T-helper 1 cell treated with Interleukin-12 subunit alpha and Interleukin-12 subunit beta and Interleukin-4 antibody, amounts not matched to agents 30 ng/mL and 1 ng/mL, for 36 hours (primary cell): ENCODE data around the gene SMCO1. TPM values are rescaled to one million over a fixed set of nuclear protein-coding genes. Genes with fewer than 3 reads are reported as not detected.
"Not testable (repeated sequence)": the region's sequence is repeated elsewhere in the genome, so short reads cannot be mapped to it uniquely, and the experiment has no call there.

Source experiments
- intact Hi-C: fragments of 100-400 bp; cut with micrococcal nuclease; formaldehyde crosslinking; loops from one replicate; pipeline ENCODE4 v1.15.1; 2024
- total RNA-seq: library from RNA; stranded (reverse); gene quantifications from 2 replicates; pipeline ENCODE4 v1.2.3, GENCODE V29; 2022

The SMCO1 gene
- total RNA-seq, 1 donor from 2014 or later: not detected

GRCh38 chr3:196499061-196499460, 16.1 kb downstream of the SMCO1 start:
- intact Hi-C loops: no loop called here

DNA sequence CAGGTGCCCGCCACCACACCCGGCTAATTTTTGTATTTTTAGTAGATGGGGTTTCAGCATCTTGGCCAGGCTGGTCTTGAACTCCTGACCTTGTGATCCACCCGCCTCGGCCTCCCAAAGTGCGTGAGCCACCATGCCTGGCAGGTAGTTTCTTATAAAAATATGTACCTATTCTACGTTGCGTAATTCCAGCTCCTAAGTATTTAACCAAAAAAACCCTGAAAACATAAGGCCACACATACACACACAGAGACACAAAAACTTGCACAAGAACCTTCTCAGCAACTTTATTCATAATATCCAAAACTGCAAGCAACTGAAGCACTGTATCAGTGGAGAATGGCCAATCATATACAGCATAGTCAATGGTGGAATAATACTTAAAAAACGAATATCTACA, 16.8 kb downstream of the SMCO1 start:
- intact Hi-C loops: no loop called here

- intact Hi-C loops: no loop called here
Measured at GRCh38 chr3:196496183-196496582, 19.0 kb downstream of the SMCO1 start.

DNA sequence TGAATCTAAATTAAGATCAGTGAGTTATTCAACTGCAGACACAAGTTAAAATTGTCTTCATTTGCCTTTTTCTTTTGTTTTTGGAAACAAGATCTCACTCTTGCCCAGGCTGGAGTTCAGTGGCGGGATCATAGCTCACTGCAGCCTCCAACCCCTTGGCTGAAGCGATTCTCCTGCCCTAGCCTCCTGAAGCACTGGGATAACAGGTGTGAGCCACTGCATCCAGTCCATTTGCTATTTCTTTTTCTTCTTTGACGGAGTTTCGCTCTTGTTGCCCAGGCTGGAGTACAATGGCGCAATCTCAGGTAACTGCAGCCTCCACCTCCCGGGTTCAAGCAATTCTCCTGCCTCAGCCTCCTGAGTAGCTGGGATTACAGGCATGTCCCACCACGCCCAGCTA, 21.9 kb downstream of the SMCO1 start:
- intact Hi-C loops: no loop called here

- intact Hi-C loops: no loop called here
Measured at GRCh38 chr3:196492080-196492479, 23.1 kb downstream of the SMCO1 start.

DNA sequence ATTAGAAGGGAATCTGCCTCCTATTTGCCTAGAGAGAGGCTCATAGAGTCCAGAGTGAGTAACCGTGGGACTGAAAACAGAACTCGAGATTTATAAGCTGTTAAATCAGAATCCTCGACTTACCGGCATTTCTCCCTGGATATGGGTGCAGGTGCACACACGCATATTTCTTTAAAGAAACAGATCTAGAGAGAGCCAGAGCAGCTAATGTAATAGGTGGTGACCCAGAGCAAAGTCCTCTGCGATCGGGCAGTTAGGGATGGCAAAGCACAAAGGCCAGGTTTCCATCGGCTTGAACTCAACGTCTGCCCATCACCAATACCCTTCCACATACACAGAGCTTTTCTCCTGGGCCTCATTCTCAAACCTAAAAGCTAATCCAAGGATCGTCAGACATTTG, 25.4 kb downstream of the SMCO1 start:
- intact Hi-C loops: no loop called here

DNA sequence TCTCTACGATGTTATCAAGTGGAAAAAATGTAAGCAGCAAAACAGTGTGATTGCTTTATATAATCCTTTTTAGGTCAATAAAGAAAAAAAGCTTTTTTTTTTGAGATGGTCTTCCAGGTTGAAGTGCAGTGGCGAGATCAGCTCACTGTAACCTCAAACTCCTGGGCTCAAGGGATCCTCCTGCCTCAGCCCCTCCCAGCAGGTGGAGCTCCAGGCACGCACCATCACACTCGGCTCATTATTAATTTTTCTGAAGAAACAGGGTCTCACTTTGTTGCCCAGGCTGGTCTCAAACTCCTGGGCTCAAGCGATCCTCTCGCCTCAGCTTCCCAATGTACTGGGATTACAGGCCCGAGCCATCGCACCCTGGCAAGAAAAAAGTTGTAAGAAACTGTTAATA, 28.9 kb downstream of the SMCO1 start:
- intact Hi-C loops: loop anchor here (1.0 kb wide), 1 partner anchor 36 kb away; no protein-coding TSS in a partner anchor

DNA sequence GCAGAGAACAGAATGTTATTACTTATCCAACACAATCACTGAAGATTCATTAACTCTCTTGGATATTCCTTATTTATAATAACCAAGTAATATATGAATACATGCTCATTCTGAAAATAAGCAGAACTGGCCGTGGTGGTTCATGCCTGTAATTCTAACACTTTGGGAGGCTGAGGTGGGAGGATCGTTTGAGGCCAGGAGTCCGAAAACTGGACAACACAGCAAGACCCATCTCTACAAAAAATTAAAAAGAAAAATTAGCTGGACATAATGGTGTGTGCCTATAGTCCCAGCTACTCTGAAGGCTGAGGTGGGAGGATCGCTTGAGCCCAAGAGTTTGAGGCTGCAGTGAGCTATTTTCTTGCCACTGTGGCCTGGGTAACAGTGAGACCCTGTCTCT, 37.5 kb downstream of the SMCO1 start:
- intact Hi-C loops: no loop called here

GRCh38 chr3:196472286-196472685, 42.9 kb downstream of the SMCO1 start:
- intact Hi-C loops: no loop called here

DNA sequence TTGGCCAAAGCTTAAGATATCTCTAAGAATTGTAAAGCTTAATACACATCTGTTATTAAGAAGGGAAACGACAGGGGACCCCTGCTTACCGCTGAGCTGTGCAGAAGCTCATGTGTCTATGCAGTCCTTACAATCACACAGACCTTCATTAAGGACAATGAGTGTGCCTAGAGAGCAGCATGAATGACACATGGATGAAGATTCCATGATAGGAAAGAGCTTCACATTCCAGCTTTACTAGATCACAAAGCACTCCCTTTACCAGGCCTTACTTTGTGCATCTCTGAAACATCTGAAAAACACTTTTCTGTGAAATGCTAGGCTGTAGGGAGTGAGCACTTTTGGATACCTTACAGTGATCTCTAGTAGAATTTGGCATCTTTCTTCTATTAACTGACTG, 43.6 kb downstream of the SMCO1 start:
- intact Hi-C loops: no loop called here

- intact Hi-C loops: not testable (repeated sequence)
Measured at GRCh38 chr3:196470182-196470581, 45.0 kb downstream of the SMCO1 start.

DNA sequence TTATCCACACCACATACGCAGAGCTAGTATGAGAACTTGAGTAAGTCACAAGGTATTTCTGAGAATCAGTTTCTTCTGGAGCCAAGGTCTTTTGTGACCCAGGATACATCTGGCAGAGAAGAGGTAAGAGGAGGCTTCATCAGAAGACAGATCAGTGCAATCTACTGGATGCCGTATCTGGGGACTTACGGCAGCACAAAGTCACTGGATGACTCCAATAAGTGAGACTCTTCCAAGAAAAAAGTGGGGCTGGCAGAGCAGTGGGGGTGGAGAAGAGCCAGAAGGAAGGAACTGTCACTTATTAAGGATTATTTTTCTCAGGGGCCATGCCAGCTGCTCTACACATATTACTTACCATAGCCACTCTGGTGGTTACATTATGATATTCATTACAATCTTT, 51.3 kb downstream of the SMCO1 start:
- intact Hi-C loops: no loop called here

DNA sequence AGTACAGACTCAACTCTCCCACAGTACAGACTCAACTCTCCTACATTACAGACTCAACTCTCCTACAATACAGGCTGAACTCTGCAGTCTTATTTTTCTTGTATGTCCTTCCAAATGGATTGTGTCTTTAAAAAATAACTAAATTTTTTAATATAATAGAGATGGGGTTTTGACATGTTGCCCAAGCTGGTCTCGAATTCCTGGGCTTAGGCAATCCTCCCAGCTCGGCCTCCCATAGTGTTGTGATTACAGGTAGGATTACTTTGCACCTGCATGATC, 51.7 kb downstream of the SMCO1 start:
- intact Hi-C loops: no loop called here

- intact Hi-C loops: not testable (repeated sequence)
Measured at GRCh38 chr3:196462680-196463477, 52.3 kb downstream of the SMCO1 start.

DNA sequence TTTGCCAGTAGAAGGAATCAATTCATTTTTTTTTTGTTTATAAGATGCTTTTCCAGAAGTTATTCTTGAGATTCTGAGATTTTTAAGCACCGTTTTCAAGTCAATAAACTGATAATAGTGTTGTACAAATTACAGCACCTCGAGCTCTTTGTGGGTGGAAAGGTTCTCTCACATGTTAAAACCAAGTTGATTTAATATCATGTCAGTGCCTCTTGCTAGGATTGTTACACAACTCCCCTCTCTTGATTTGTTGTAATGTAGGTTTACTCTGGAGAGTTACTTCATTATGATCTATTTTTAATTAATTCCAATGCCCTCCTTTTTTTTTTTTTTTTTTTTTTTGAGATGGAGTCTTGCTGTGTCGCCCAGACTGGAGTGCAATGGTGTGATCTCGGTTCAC, 57.1 kb downstream of the SMCO1 start:
- intact Hi-C loops: no loop called here

DNA sequence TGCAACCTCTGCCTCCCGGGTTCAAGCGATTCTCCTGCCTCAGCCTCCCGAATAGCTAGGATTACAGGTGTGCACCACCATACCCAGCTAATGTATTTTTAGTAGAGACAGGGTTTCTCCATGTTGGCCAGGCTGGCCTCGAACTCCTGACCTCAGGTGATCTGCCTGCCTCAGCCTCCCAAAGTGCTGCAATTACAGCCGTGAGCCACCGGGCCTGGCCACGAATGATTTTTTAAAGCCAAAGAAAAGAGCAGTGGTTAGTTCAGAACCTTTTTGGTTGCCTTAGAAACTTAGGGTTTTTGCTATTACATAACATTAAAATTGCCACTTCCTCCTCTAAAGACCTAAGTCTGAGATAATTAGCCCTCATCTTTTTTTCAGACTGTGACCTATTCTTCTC, 57.7 kb downstream of the SMCO1 start:
- intact Hi-C loops: not testable (repeated sequence)

Other genes starting within 250 kb of the SMCO1 start
- gene PCYT1A, start 227.6 kb downstream of the SMCO1 start, total RNA-seq: 95.3 and 104 TPM in 2 replicates
- 17.2 and 17.8 TPM in 2 replicates for gene DYNLT2B, start 197.1 kb downstream of the SMCO1 start, total RNA-seq
- not detected in 2 replicates for gene TM4SF19, start 177.0 kb downstream of the SMCO1 start, total RNA-seq
- gene UBXN7, start 82.9 kb downstream of the SMCO1 start, total RNA-seq: 45.3 and 47.7 TPM in 2 replicates
- 31.1 and 32.2 TPM in 2 replicates for gene RNF168, start 11.6 kb downstream of the SMCO1 start, total RNA-seq
- gene WDR53, start 53.2 kb upstream of the SMCO1 start, total RNA-seq: 19.5 and 22.5 TPM in 2 replicates
- gene FBXO45, start 53.3 kb upstream of the SMCO1 start, total RNA-seq: 17.5 and 17.8 TPM in 2 replicates
- 33.1 and 34.7 TPM in 2 replicates for gene NRROS, start 124.3 kb upstream of the SMCO1 start, total RNA-seq
- gene CEP19, start 196.9 kb upstream of the SMCO1 start, total RNA-seq: 5.3 and 5.5 TPM in 2 replicates
- gene PIGX, start 197.0 kb upstream of the SMCO1 start, total RNA-seq: 67.2 and 67.5 TPM in 2 replicates
- 93.9 and 97.7 TPM in 2 replicates for gene PAK2, start 224.5 kb upstream of the SMCO1 start, total RNA-seq